Activated naive CD4-positive, alpha-beta T cell treated with anti-CD3 and anti-CD28 coated beads, Interleukin-2, amount 50 U/mL, for 16 hours (primary cell): ENCODE results near the gene MPPED1.

Experiments used
- DNase-seq: peaks from one replicate; pipeline ENCODE4 v3.0.0-alpha.2; 2020

Gene MPPED1

GRCh38 chr22:43432883-43433415, 21.1 kb downstream of the MPPED1 start:
- DNase-seq = no peak

- DNase-seq = no peak
Measured at GRCh38 chr22:43433451-43434274, 21.8 kb downstream of the MPPED1 start.

- DNase-seq = no peak
Measured at GRCh38 chr22:43434275-43434927, 22.6 kb downstream of the MPPED1 start.

GRCh38 chr22:43434928-43435311, 23.1 kb downstream of the MPPED1 start:
- no peak for DNase-seq

- DNase-seq = no peak
Measured at GRCh38 chr22:43435851-43436811, 24.3 kb downstream of the MPPED1 start.

- no peak for DNase-seq
Measured at GRCh38 chr22:43436868-43437267, 25.1 kb downstream of the MPPED1 start.

GRCh38 chr22:43437871-43438475, 26.2 kb downstream of the MPPED1 start:
- no peak for DNase-seq

GRCh38 chr22:43438666-43439347, 27.0 kb downstream of the MPPED1 start:
- no peak for DNase-seq

- DNase-seq = no peak
Measured at GRCh38 chr22:43439368-43440103, 27.7 kb downstream of the MPPED1 start.

GRCh38 chr22:43440104-43440387, 28.2 kb downstream of the MPPED1 start:
- DNase-seq = no peak

- no peak for DNase-seq
Measured at GRCh38 chr22:43440556-43440955, 28.7 kb downstream of the MPPED1 start.

- no peak for DNase-seq
Measured at GRCh38 chr22:43441216-43441615, 29.4 kb downstream of the MPPED1 start.

- DNase-seq = no peak
Measured at GRCh38 chr22:43441751-43442150, 29.9 kb downstream of the MPPED1 start.

GRCh38 chr22:43442386-43443151, 30.8 kb downstream of the MPPED1 start:
- no peak for DNase-seq

GRCh38 chr22:43443152-43443471, 31.3 kb downstream of the MPPED1 start:
- no peak for DNase-seq

GRCh38 chr22:43446037-43446803, 34.4 kb downstream of the MPPED1 start:
- DNase-seq = no peak

- DNase-seq = no peak
Measured at GRCh38 chr22:43446916-43447315, 35.1 kb downstream of the MPPED1 start.

GRCh38 chr22:43447380-43447779, 35.6 kb downstream of the MPPED1 start:
- no peak for DNase-seq

- DNase-seq = no peak
Measured at GRCh38 chr22:43448048-43448447, 36.2 kb downstream of the MPPED1 start.

- no peak for DNase-seq
Measured at GRCh38 chr22:43449205-43449830, 37.5 kb downstream of the MPPED1 start.
